Pancreas (tissue), 10 donors: ENCODE results near the gene TWIST2. TPM values are rescaled to one million over a fixed set of nuclear protein-coding genes. Genes with fewer than 3 reads are reported as not detected.

ENCODE experiments used
- ATAC-seq, 4 donors: fragments of 200-7000 bp; cut with Tn5 transposase; one replicate each; pipeline versions ENCODE4 v1.8.0 to v1.9.1; 2020; ENCODE audit warnings: mild to moderate bottlenecking in 4 of 4, moderate library complexity in 4 of 4
- DNase-seq, 6 donors: peaks; one replicate each; pipeline ENCODE4 v3.0.0-alpha.2; 2020
- FAIRE-seq: peaks from 2 replicates; lab custom pipeline; 2012; peaks lifted over from hg19 to GRCh38; lab: Jason Lieb, UNC
- H3K27ac ChIP-seq, 4 donors: fragments of 200-600 bp; sonication (generic); 1 replicate in 3 of 4; 2 replicates in 1 of 4; pipeline versions ENCODE4 v1.5.0 to v1.8.0; 2020
- H3K27me3 ChIP-seq, 4 donors: fragments of 200-600 bp; one replicate each; pipeline ENCODE4 v1.8.0; 2021
- H3K36me3 ChIP-seq, 3 donors: fragments of 200-600 bp; sonication (generic) in 1 of 3; one replicate each; pipeline versions ENCODE4 v1.5.0 to v1.8.0; 2020 to 2021
- H3K4me1 ChIP-seq, 3 donors: fragments of 200-600 bp; one replicate each; pipeline ENCODE4 v1.8.0; 2021
- H3K4me3 ChIP-seq, 4 donors: fragments of 200-600 bp; sonication (generic) in 2 of 4; one replicate each; pipeline versions ENCODE4 v1.5.0 to v1.8.0; 2020 to 2021
- H3K9me3 ChIP-seq, 4 donors: fragments of 200-600 bp; one replicate each; pipeline ENCODE4 v1.8.0; 2021
- CTCF ChIP-seq, 4 donors: fragments of 200-600 bp; sonication (generic) in 3 of 4; IDR thresholded peaks; one replicate each; pipeline versions ENCODE4 v1.5.0 to v1.8.0; 2021; ENCODE audit warnings: antibody characterized with exemption in 4 of 4
- WGBS, 2 donors: extraction: QIAGEN DNeasy Blood & Tissue Kit; methylation state at CpG; one replicate each; pipeline ENCODE4 v1.1.7; 2013; 5-methylcytosine and 5-hydroxymethylcytosine counted together
- intact Hi-C, 3 donors: fragments of 100-400 bp; cut with DNase I; formaldehyde crosslinking; loops; one replicate each; pipeline versions ENCODE4 v1.11.1 to v1.14.2; 2022
- polyA plus RNA-seq, 2 donors: library from polyadenylated mRNA; stranded (reverse); fragments of 200-250 nt; gene quantifications; one replicate each; pipeline ENCODE4 v1.2.3, GENCODE V29; 2013
- total RNA-seq, 6 donors: library from RNA; stranded (reverse); fragmentation: NEBNext Ultra II Directional in 4 of 6; extraction: Animal tissue kit (Norgen Biotek cat#: 25700) in 4 of 6; gene quantifications; one replicate each; pipeline versions ENCODE4 v1.2.1 to v1.2.4, GENCODE V29; 2021 to 2023
- donor health status: healthy with polysubstance abuse.
- donor health status: DM: no; HTN: no; CAD: no; lungs with moderate emphysema.
- donor health status: DM: no; HTN: no; CAD: no.
- donor health status: control.
- donor health status: control.
- donor health status: Bipolar disorder and iron deficiency.
- donor health status: DM: yes; HTN: yes; CAD: no.
- donor health status: DM: no; HTN: no; CAD: no.
- donor health status: DM: no; HTN: no; CAD: no.
- donor health status: DM: yes; HTN: yes; CAD: no.

TWIST2 gene
- total and polyA plus RNA-seq, 8 donors, result 0.31 to 3.0 (median 1.1) TPM

GRCh38 chr2:238911376-238912227 is 63.7 kb downstream of the TWIST2 start:
- FAIRE-seq, result no peak
- intact Hi-C loops, result no loop called here
- TF ChIP-seq CTCF (IDR thresholded peaks at IDR 0.05), result no peak
- ATAC-seq, result no peak
- no peaks in the 10 kb centered on the region for H3K4me1 ChIP-seq
- no peak overlapping the region for H3K27ac ChIP-seq
- WGBS, 2 donors, result 72 to 82% methylated on average over 21 of the region's 21 CpGs
- H3K9me3 ChIP-seq, result no peaks in the 10 kb centered on the region
- no peak overlapping the region for H3K4me3 ChIP-seq
- no peaks in the 10 kb centered on the region for H3K36me3 ChIP-seq
- DNase-seq, result no peak
- H3K27me3 ChIP-seq, result no peaks in the 10 kb centered on the region

GRCh38 chr2:238912228-238912915 is 64.5 kb downstream of the TWIST2 start:
- H3K36me3 ChIP-seq, result no peaks in the 10 kb centered on the region
- 65 to 67% methylated on average over 22 to 26 of the region's 26 CpGs for WGBS, 2 donors
- H3K4me3 ChIP-seq, result no peak overlapping the region
- FAIRE-seq, result no peak
- intact Hi-C loops, result no loop called here
- no peaks in the 10 kb centered on the region for H3K27me3 ChIP-seq
- TF ChIP-seq CTCF (IDR thresholded peaks at IDR 0.05), result no peak
- no peak for ATAC-seq
- H3K4me1 ChIP-seq, result no peaks in the 10 kb centered on the region
- DNase-seq, result peak in 1 of 6 donors; percentile 37
- H3K9me3 ChIP-seq, result no peaks in the 10 kb centered on the region
- no peak overlapping the region for H3K27ac ChIP-seq

- WGBS, 2 donors, result 51 to 59% methylated on average over 20 of the region's 20 CpGs
- no peaks in the 10 kb centered on the region for H3K36me3 ChIP-seq
- TF ChIP-seq CTCF (IDR thresholded peaks at IDR 0.05), result no peak
Observed at GRCh38 chr2:238912916-238913875, 65.3 kb downstream of the TWIST2 start.

GRCh38 chr2:238913931-238914647 is 66.2 kb downstream of the TWIST2 start:
- Histone ChIP-seq H3K9me3 (no peaks in the 10 kb centered on the region), H3K27me3 (no peaks in the 10 kb centered on the region), H3K4me1 (no peaks in the 10 kb centered on the region), H3K36me3 (no peaks in the 10 kb centered on the region), H3K27ac (no peak overlapping the region), H3K4me3 (no peak overlapping the region)
- DNase-seq, result no peak
- no peak for FAIRE-seq
- intact Hi-C loops, result no loop called here
- no peak for TF ChIP-seq CTCF (IDR thresholded peaks at IDR 0.05)
- WGBS, 2 donors, result 70 to 81% methylated on average over 22 of the region's 22 CpGs
- ATAC-seq, result no peak

More at GRCh38 chr2:238912916-238913875, 65.3 kb downstream of the TWIST2 start:
- Histone ChIP-seq H3K4me1 (no peaks in the 10 kb centered on the region), H3K27ac (no peak overlapping the region), H3K9me3 (no peaks in the 10 kb centered on the region), H3K27me3 (no peaks in the 10 kb centered on the region), H3K4me3 (no peak overlapping the region)
- intact Hi-C loops, result no loop called here
- FAIRE-seq (no peak), DNase-seq (peak in 1 of 6 donors; percentile 47), ATAC-seq (no peak)
